GM20000 (cell line): Measurements from ENCODE around the gene CLCN1.

Experiments
- DNase-seq: peaks from one replicate; pipeline ENCODE4 v3.0.0; 2012; ENCODE audit warnings: low spot score
- TF ChIP-seq, protein P1 (sequence below): IDR thresholded peaks from 2 replicates; pipeline ENCODE4 v1.5.1; 2012; ENCODE audit warnings: mild to moderate bottlenecking, control low read depth; ENCODE audit errors: extremely low read depth, missing control alignments

Gene CLCN1

GRCh38 chr7:143382791-143383641 lies 67.1 kb downstream of the CLCN1 start:
- TF ChIP-seq, protein P1, sequence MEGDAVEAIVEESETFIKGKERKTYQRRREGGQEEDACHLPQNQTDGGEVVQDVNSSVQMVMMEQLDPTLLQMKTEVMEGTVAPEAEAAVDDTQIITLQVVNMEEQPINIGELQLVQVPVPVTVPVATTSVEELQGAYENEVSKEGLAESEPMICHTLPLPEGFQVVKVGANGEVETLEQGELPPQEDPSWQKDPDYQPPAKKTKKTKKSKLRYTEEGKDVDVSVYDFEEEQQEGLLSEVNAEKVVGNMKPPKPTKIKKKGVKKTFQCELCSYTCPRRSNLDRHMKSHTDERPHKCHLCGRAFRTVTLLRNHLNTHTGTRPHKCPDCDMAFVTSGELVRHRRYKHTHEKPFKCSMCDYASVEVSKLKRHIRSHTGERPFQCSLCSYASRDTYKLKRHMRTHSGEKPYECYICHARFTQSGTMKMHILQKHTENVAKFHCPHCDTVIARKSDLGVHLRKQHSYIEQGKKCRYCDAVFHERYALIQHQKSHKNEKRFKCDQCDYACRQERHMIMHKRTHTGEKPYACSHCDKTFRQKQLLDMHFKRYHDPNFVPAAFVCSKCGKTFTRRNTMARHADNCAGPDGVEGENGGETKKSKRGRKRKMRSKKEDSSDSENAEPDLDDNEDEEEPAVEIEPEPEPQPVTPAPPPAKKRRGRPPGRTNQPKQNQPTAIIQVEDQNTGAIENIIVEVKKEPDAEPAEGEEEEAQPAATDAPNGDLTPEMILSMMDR, result no peak
- DNase-seq, result no peak

DNA sequence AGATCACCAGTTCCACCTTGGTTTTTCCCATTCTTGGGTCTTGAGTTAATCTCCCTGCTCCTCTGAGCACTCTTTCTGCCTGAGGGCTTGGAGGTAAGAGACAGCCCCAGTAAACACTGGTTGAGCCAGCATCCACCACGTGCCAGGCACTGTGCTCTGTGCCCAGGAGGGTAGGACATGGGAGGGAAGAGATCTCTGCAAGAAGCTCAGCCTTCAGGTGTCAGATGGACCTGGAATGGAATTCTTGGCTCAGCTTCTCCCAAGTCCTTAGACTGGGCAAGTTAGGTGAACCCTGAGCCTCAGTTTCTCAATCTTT lies 67.7 kb downstream of the CLCN1 start:
- no peak for DNase-seq
- TF ChIP-seq, protein P1, result no peak

DNA sequence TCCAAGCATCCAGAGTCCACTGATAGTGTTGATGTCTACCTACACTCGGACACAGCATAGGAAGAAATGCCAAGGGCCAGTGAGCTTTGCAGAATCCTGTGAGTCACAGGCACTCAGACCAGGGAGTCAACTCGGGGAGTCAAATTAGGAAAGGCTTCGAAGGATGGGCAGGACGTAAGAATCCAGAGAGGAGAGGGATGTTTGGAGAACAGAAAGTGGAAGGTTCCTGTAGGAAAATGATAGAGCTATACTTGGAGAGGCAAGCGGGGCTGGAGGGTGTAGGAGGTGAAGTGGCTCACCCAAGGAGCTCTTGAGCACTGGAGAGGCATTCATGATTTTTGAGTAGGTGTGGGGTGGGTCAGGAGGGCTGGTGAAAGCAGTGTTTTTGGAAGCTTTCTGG lies 68.2 kb downstream of the CLCN1 start:
- TF ChIP-seq, protein P1, result no peak
- DNase-seq, result no peak

DNA sequence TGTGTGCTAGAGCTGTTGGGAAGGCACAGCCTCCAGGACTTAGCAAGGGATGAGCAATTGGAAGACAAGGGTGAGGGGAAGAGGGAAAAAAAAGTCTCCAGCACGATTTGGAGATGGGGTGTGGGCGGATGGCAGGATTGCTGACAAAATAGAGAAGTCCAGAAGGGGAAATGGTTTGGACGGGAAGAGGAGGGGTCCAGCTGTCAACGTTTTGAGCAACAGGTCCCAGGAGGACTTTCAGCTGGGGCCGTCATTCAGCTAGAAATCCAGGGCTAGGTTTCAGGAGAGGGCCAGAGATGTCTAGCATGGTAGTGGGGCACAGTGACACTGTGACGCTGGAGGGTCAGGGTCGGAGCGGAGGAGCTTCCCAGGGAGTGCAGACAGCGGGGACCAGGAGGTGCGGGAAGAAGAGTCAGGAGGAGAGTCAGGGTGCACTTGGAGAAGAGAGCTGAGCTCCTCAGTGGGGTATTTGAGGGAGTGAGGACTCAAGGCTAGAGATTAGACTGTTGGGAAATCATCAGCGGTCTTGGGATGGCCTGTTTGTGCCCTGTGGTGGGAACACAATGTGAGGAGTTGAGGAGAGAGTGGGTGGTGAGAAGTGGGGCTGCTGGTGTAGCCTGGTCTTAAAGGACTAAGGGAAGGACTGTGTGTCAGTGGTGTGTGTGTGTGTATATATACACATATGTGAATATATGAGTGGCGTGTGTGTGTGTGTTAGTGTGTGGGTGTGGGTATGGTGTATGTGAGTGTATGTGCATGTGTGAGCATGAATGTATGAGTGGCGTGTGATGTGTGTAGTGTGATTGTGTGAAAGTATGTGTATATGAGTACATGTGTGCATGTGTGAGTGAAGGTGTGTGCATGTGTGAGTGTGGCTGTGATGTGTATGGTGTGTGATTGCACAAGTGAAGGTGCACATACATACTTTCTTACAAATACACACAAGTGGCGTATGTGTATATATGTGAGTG lies 69.0 kb downstream of the CLCN1 start:
- no peak for DNase-seq
- TF ChIP-seq, protein P1, result no peak

DNA sequence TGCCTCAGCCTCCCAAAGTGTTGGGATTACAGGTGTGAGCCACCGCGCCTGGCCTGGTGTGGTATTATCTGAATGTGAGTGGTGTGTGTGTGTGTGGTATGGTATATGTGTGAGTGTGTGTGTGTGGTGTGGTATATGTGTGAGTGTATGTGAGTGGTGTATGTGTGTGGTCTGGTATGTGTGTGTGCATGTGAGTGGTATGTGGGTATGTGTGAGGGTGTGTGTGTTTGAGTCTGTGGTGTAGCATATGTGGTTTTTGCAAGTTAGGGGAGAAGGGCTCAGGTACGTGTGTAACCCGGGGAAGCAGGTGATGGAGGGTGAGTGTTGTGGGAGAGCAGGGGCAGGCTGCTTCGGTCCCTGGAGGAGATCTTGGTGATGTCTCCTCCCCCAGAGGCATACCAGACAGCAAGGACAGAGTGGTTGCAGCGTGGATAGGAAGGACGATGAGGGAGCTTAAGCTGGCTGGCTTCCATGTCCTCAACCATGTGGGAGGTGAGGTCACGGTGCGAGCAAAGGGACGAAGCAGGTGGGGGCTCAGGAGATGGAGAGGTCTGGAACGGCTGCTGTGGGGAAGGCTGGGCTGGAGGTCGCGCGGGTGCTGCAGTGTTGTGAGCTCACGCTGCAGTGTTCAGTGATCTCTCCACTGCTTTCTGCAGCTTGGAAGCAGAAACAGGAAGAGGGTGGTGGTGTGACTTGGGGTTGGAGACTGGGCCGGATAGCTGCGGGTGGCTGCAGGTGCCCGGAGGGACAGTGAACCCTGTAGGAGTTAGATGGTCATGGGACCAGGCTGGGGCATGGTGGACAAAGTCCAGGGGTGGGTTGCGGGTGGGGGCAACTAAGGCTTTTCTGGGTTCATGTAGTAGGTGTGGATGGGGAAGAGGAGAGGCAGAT lies 70.2 kb downstream of the CLCN1 start:
- TF ChIP-seq, protein P1, result no peak
- no peak for DNase-seq

DNA sequence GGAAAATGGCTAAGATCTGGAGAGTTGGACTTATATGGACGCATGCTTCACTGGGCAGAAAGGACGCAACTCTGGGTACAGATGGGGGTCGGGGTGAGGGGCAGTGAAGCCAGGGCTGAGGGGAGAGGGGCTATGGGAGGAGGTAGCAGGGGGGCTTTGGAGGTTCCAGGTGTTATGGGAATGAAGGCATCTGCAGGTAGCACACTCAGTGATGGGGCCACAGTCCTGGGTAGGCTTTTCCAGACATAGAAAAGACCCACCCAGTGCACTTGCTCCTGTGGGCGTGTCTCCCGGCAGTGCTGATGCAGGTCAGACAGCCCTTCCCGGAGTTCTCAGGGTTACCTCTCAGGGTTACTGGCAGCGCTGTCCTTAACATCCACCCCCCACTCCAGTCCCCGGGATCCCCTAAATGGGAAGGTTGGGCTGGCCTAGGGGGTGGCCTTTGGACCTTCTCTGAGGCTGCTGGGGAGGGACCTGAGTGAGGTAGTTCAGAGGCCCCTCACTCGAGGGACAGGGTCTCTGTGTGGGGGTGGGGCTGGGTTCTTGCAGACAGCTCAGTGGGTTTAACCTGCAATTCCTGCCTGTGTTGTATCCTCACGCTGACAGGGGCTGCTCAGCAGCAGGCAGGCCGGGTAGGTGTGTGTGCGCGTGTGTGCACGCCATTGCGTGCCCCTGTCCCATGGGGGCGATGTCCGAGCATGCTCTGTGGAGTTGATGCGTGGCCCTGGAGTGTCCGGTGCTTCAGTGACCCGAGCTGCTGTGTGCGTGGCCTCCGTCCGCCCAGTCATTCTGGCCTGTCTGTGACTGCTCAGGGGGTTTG lies 71.5 kb downstream of the CLCN1 start:
- TF ChIP-seq, protein P1, result no peak
- DNase-seq, result no peak
